ENCODE results near the gene FAM131C.
"Not testable (repeated sequence)": the region's sequence is repeated elsewhere in the genome, so short reads cannot be mapped to it uniquely, and the experiment has no call there.

Gene FAM131C

GRCh38 chr1:16042096-16042495 is 31.4 kb downstream of the FAM131C start:
- TF ChIP-seq CTCF (conservative IDR thresholded peaks at IDR 0.05; ENCODE audit: low read depth, low read length): no peak
- no peak overlapping the region for H3K4me3 ChIP-seq (ENCODE audit: low read length)
- no peak for DNase-seq (ENCODE audit: low read depth)

GRCh38 chr1:16041200-16041599 is 32.3 kb downstream of the FAM131C start:
- TF ChIP-seq CTCF (conservative IDR thresholded peaks at IDR 0.05; ENCODE audit: low read depth, low read length): no peak
- no peak overlapping the region for H3K4me3 ChIP-seq (ENCODE audit: low read length)
- DNase-seq (ENCODE audit: low read depth): no peak

- DNase-seq (ENCODE audit: low read depth): not testable (repeated sequence)
Measured at GRCh38 chr1:16039871-16040270, 33.6 kb downstream of the FAM131C start.

GRCh38 chr1:16038620-16038912 is 34.9 kb downstream of the FAM131C start:
- no peak overlapping the region for H3K4me3 ChIP-seq (ENCODE audit: low read length)
- DNase-seq (ENCODE audit: low read depth): no peak
- TF ChIP-seq CTCF (conservative IDR thresholded peaks at IDR 0.05; ENCODE audit: low read depth, low read length): no peak

More at GRCh38 chr1:16039871-16040270, 33.6 kb downstream of the FAM131C start:
- not testable (repeated sequence) for H3K4me3 ChIP-seq (ENCODE audit: low read length)

- H3K4me3 ChIP-seq (ENCODE audit: low read length); DNase-seq (ENCODE audit: low read depth): not testable (repeated sequence)
Measured at GRCh38 chr1:16036461-16036860, 37.0 kb downstream of the FAM131C start.

- not testable (repeated sequence) for DNase-seq (ENCODE audit: low read depth)
Measured at GRCh38 chr1:16033103-16033632, 40.3 kb downstream of the FAM131C start.

GRCh38 chr1:16032388-16033102 is 40.9 kb downstream of the FAM131C start:
- no peak for DNase-seq (ENCODE audit: low read depth)
- no peak overlapping the region for H3K4me3 ChIP-seq (ENCODE audit: low read length)

More at GRCh38 chr1:16033103-16033632, 40.3 kb downstream of the FAM131C start:
- H3K4me3 ChIP-seq (ENCODE audit: low read length): not testable (repeated sequence)

GRCh38 chr1:16031551-16031950 is 41.9 kb downstream of the FAM131C start:
- H3K4me3 ChIP-seq (ENCODE audit: low read length): no peak overlapping the region
- no peak for DNase-seq (ENCODE audit: low read depth)

More at GRCh38 chr1:16032388-16033102, 40.9 kb downstream of the FAM131C start:
- TF ChIP-seq CTCF (conservative IDR thresholded peaks at IDR 0.05; ENCODE audit: low read depth, low read length): peak; percentile 95

More at GRCh38 chr1:16031551-16031950, 41.9 kb downstream of the FAM131C start:
- TF ChIP-seq CTCF (conservative IDR thresholded peaks at IDR 0.05; ENCODE audit: low read depth, low read length): no peak

Measured in retinal pigment epithelial cell (primary cell).